Mammary epithelial cell (primary cell): Measurements from ENCODE around the gene MAD1L1.

ENCODE experiments used
- CTCF ChIP-seq, 2 donors: IDR thresholded peaks in 1 of 2; conservative IDR thresholded peaks in 1 of 2; 2 replicates each; pipeline ENCODE4 v1.5.1; 2011 to 2012; ENCODE audit warnings: inconsistent platforms in 2 of 2, low read length in 2 of 2, mild to moderate bottlenecking in 2 of 2, control low read depth in 1 of 2, low read depth in 1 of 2; ENCODE audit not compliant: insufficient read depth in 1 of 2; ENCODE audit errors: extremely low read depth in 1 of 2
- EZH2 ChIP-seq: IDR thresholded peaks from 2 replicates; pipeline ENCODE4 v1.6.1; 2012; ENCODE audit warnings: low read length, inconsistent platforms, borderline replicate concordance

GRCh38 chr7:1787241-1787640 is 445.5 kb downstream of the MAD1L1 start:
- no peak for TF ChIP-seq EZH2
- no peak for TF ChIP-seq CTCF (conservative IDR thresholded peaks at IDR 0.05 in 1 of 2, IDR thresholded peaks at IDR 0.05 in 1 of 2; ENCODE audit: extremely low read depth in 1 of 2, insufficient read depth in 1 of 2, low read depth in 1 of 2, low read length in 2 of 2)
